ENCODE data around the gene TMCC3. TPM values are rescaled to one million over a fixed set of nuclear protein-coding genes. Genes with fewer than 3 reads are reported as not detected.

TMCC3 gene
- total RNA-seq, 2 donors from 2014 or later = 13.5 to 15.4 TPM

DNA sequence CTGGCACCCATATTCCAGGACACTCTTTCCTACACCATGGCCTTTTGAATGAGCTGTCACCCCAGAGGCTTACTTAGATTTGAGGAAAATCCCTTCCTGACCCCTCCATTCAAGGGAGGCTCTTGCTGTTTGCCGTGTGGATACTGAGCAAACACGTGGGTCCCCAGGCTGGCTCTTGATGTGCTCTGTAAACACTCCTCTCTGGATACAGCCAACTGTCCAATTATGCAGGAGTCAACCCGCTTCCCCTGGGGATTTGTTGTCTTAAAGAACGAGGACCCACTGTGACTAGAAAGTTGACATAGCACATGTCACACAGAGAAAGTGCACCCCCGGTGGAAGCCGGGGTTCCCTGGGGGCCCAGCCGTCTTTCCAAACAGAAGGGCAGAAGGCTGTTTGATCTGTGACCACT is 114.8 kb downstream of the TMCC3 start:
- no peak overlapping the region for H3K27ac ChIP-seq
- TF ChIP-seq POLR2AphosphoS5 (IDR thresholded peaks at IDR 0.05) (no peak), CTCF (IDR thresholded peaks at IDR 0.05) (no peak), POLR2A (IDR thresholded peaks at IDR 0.05) (no peak)
- peak; percentile 9 for DNase-seq (ENCODE audit: low spot score)
- no peaks in the 10 kb centered on the region for H3K36me3 ChIP-seq
- H3K27me3 ChIP-seq (replicated peaks; ENCODE audit: insufficient read depth) = no peaks in the 10 kb centered on the region
- H3K9me3 ChIP-seq = no peaks in the 10 kb centered on the region
- intact Hi-C loops (cut with DNase I) = no loop called here
- no peaks in the 10 kb centered on the region for H3K4me1 ChIP-seq (replicated peaks)
- whole genome bisulfite sequencing = 43% methylated on average over 7 of the region's 7 CpGs
- H3K4me3 ChIP-seq = no peak overlapping the region

- WGBS = 76% methylated on average over 14 of the region's 14 CpGs
- DNase-seq (ENCODE audit: low spot score) = no peak
These were observed 115.4 kb downstream of the TMCC3 start for GRCh38 chr12:94534774-94535509.

GRCh38 chr12:94534278-94534677 is 116.1 kb downstream of the TMCC3 start:
- no peak overlapping the region for H3K4me3 ChIP-seq
- H3K9me3 ChIP-seq = no peaks in the 10 kb centered on the region
- DNase-seq (ENCODE audit: low spot score) = no peak
- H3K36me3 ChIP-seq = no peaks in the 10 kb centered on the region
- no peak overlapping the region for H3K27ac ChIP-seq
- H3K4me1 ChIP-seq (replicated peaks) = no peaks in the 10 kb centered on the region
- intact Hi-C loops (cut with DNase I) = loop anchor here (5.0 kb wide), 1 partner anchor 387 kb away; the partner anchor contains the start of gene PLXNC1
- H3K27me3 ChIP-seq (replicated peaks; ENCODE audit: insufficient read depth) = no peaks in the 10 kb centered on the region
- 90% methylated on average over 6 of the region's 6 CpGs for WGBS
- TF ChIP-seq POLR2A (IDR thresholded peaks at IDR 0.05) (no peak), POLR2AphosphoS5 (IDR thresholded peaks at IDR 0.05) (no peak), CTCF (IDR thresholded peaks at IDR 0.05) (no peak)

More at GRCh38 chr12:94534774-94535509, 115.4 kb downstream of the TMCC3 start:
- no peaks in the 10 kb centered on the region for H3K9me3 ChIP-seq
- intact Hi-C loops (cut with DNase I) = loop anchor here (5.0 kb wide), 1 partner anchor 388 kb away; the partner anchor contains the start of gene PLXNC1
- no peaks in the 10 kb centered on the region for H3K36me3 ChIP-seq
- H3K27ac ChIP-seq = no peak overlapping the region
- H3K27me3 ChIP-seq (replicated peaks; ENCODE audit: insufficient read depth) = no peaks in the 10 kb centered on the region
- H3K4me3 ChIP-seq = no peak overlapping the region
- TF ChIP-seq CTCF (IDR thresholded peaks at IDR 0.05) (no peak), POLR2A (IDR thresholded peaks at IDR 0.05) (no peak), POLR2AphosphoS5 (IDR thresholded peaks at IDR 0.05) (no peak)
- no peaks in the 10 kb centered on the region for H3K4me1 ChIP-seq (replicated peaks)

DNA sequence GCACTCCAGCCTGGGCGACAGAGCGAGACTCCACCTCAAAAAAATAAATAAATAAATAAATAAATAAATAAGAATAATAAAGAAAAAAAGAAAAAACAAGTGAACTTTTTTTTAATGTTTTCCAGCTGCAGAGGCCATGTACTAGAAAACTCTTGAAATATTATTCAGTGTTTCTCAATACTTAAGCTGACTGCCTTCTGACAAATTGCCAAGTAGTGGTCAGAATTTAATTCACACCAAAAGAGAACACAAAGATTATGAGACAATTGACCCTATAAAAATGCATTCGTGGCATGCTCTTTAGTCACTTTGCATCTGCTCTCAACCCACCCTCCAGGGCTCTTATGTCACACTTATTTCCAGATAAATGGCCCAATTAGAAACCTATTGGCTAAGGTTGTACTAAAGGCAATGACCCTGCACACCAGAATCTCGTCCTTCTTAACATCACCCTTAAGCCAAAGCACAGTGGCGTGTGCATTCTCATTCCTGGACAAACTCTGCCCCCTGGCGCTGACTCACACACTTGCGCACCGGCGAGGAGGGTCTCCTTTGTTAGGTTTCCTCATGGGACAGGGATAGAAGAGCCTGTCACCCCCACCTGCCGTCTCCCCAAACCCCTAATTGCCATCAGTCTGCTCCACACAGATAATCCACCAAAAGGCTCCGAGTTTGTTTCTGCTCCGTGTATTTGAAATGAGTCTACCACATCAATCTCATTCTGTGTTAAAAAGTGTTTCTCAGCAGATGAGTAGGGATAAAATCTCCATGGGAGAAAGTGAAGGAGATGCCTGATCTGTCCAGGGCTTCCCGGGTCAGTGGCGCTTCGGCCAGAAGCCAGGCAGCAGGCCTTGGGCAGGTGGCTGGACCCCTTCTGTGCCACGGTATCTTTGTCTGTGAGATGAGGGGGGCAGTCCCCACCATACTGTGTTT is 117.6 kb downstream of the TMCC3 start:
- H3K27me3 ChIP-seq (replicated peaks; ENCODE audit: insufficient read depth) = no peaks in the 10 kb centered on the region
- no peaks in the 10 kb centered on the region for H3K9me3 ChIP-seq
- TF ChIP-seq POLR2AphosphoS5 (IDR thresholded peaks at IDR 0.05) (no peak), CTCF (IDR thresholded peaks at IDR 0.05) (peak; percentile 48 to 77 (median 65))
- no peak overlapping the region for H3K27ac ChIP-seq
- no peak overlapping the region for H3K4me3 ChIP-seq
- H3K36me3 ChIP-seq = no peaks in the 10 kb centered on the region
- peak; percentile 31 for DNase-seq (ENCODE audit: low spot score)
- WGBS = 27% methylated on average over 16 of the region's 16 CpGs
- no peaks in the 10 kb centered on the region for H3K4me1 ChIP-seq (replicated peaks)
- intact Hi-C loops (cut with DNase I) = loop anchor here (5.0 kb wide), 1 partner anchor 385 kb away; the partner anchor contains the start of gene PLXNC1

All from prostate gland (tissue), 2 donors.